ENCODE results near the gene HOXD12. TPM values are rescaled to one million over a fixed set of nuclear protein-coding genes. Genes with fewer than 3 reads are reported as not detected.

Gene HOXD12
- polyA plus RNA-seq, 1 donor from 2014 or later = not detected

DNA sequence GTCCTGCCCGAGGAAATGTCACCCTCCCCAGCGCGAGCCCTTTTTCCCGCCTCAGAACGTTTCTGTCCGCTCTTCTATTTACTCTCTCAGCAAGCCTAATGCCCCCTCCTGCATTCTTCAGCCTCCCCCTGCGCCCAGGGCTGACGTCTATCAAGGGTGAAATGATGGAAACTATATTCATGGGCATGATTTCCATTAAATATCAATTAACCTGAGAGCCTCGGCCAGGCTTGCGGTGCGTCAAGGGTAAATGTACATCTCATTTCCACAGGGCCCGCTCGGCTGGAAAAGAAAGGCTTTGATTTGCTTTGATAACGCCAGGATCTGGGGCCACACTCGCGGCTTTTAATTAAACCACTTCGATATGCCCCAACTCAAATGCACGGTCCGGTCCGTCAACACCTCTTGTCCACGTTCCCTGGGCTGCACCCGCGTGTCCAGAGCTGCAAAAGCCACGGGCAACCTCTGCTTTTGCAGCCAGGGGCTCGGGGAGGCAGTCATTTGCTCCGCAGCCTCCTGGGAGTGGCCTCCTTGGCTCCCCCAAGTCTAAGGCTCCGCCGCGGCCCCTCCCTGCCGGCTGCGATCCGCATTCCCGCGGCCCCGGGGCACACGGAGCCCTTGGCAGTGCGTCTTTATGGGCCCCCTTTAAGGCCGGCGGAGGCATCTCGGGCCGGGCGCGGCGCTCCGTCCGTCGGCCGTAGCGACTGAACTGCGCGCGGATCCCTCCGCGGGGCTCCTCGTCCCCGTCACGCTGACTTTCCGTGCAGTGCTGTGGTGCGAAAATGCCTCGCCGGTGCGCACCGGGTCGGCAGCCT lies 29.6 kb downstream of the HOXD12 start, which contains the start of gene HOXD8:
Gene HOXD8 (plus strand): TSS at position 724 of the 815 bp plus-strand sequence. CDS start 662 bp downstream, outside the sequence.
- Histone ChIP-seq H3F3A (ENCODE audit: insufficient read depth, low read length, poor library complexity, severe bottlenecking) (no peaks in the 10 kb centered on the region), H3K36me3 (ENCODE audit: insufficient read depth, low read length) (no peaks in the 10 kb centered on the region), H3K9ac (ENCODE audit: low read length) (no peak within 1 kb of the TSS), H3K27me3 (ENCODE audit: insufficient read depth, low read depth, low read length) (peaks cover 97% of the 10 kb centered on the region), H3K9me2 (ENCODE audit: insufficient read depth, low read length) (no peaks in the 10 kb centered on the region), H3K79me2 (replicated peaks; ENCODE audit: insufficient read depth, low read length) (no peaks in the 10 kb centered on the region), H3K4me2 (ENCODE audit: low read length) (no peak within 1 kb of the TSS), H2AFZ (ENCODE audit: low read depth, low read length) (no peak within 1 kb of the TSS), H3K27ac (ENCODE audit: low read length) (no peak within 1 kb of the TSS), H4K20me1 (ENCODE audit: insufficient read depth) (no peaks in the 10 kb centered on the region), H3K4me3 (ENCODE audit: low read length) (peak within 1 kb of the TSS; percentile 58), H3K9me3 (ENCODE audit: low read length) (no peaks in the 10 kb centered on the region)
- TF ChIP-seq SMC3 (conservative IDR thresholded peaks at IDR 0.05; ENCODE audit: poor library complexity) (no peak), POLR2AphosphoS5 (IDR thresholded peaks at IDR 0.05) (peak; percentile 7), CTCF (IDR thresholded peaks at IDR 0.05; ENCODE audit: poor library complexity, severe bottlenecking) (no peak), EZH2 (IDR thresholded peaks at IDR 0.05; ENCODE audit: borderline replicate concordance, insufficient read depth, low read length, poor library complexity, severe bottlenecking) (peak; percentile 40)
- TF ChIP-seq, protein P1, sequence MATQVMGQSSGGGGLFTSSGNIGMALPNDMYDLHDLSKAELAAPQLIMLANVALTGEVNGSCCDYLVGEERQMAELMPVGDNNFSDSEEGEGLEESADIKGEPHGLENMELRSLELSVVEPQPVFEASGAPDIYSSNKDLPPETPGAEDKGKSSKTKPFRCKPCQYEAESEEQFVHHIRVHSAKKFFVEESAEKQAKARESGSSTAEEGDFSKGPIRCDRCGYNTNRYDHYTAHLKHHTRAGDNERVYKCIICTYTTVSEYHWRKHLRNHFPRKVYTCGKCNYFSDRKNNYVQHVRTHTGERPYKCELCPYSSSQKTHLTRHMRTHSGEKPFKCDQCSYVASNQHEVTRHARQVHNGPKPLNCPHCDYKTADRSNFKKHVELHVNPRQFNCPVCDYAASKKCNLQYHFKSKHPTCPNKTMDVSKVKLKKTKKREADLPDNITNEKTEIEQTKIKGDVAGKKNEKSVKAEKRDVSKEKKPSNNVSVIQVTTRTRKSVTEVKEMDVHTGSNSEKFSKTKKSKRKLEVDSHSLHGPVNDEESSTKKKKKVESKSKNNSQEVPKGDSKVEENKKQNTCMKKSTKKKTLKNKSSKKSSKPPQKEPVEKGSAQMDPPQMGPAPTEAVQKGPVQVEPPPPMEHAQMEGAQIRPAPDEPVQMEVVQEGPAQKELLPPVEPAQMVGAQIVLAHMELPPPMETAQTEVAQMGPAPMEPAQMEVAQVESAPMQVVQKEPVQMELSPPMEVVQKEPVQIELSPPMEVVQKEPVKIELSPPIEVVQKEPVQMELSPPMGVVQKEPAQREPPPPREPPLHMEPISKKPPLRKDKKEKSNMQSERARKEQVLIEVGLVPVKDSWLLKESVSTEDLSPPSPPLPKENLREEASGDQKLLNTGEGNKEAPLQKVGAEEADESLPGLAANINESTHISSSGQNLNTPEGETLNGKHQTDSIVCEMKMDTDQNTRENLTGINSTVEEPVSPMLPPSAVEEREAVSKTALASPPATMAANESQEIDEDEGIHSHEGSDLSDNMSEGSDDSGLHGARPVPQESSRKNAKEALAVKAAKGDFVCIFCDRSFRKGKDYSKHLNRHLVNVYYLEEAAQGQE (IDR thresholded peaks at IDR 0.05; ENCODE audit: borderline replicate concordance) = no peak

DNA sequence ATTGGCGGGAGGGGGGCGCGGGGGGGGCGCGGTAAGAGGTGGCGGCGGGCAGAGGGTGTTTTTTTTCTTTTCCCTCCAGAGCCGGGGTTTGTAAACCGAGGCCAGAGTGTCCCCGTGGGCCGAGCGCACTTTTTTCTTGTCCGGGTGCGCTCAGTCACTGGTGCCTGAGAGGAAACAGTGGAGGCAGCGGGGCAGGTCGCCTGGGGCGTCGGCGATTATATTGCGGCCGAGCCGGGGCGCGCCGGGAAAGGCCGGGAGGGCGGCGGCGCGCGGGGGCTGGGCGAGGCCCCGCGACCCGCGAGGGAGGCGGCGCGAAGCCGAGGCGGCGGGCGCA lies 30.2 kb downstream of the HOXD12 start:
- no peaks in the 10 kb centered on the region for H3K79me2 ChIP-seq (replicated peaks; ENCODE audit: insufficient read depth, low read length)
- H3K27ac ChIP-seq (ENCODE audit: low read length) = no peak overlapping the region
- TF ChIP-seq POLR2AphosphoS5 (IDR thresholded peaks at IDR 0.05) (no peak), EP300 (conservative IDR thresholded peaks at IDR 0.05; ENCODE audit: poor library complexity, severe bottlenecking) (no peak), CTCF (IDR thresholded peaks at IDR 0.05; ENCODE audit: poor library complexity, severe bottlenecking) (no peak), SMC3 (conservative IDR thresholded peaks at IDR 0.05; ENCODE audit: poor library complexity) (no peak), EZH2 (IDR thresholded peaks at IDR 0.05; ENCODE audit: borderline replicate concordance, insufficient read depth, low read length, poor library complexity, severe bottlenecking) (no peak), RAD21 (conservative IDR thresholded peaks at IDR 0.05) (no peak), TAF1 (IDR thresholded peaks at IDR 0.05; ENCODE audit: low read depth) (no peak), MXI1 (conservative IDR thresholded peaks at IDR 0.05; ENCODE audit: poor library complexity, severe bottlenecking) (no peak)
- TF ChIP-seq, protein P1 (IDR thresholded peaks at IDR 0.05; ENCODE audit: borderline replicate concordance) = no peak
- peaks cover 97% of the 10 kb centered on the region for H3K27me3 ChIP-seq (ENCODE audit: insufficient read depth, low read depth, low read length)
- no peak overlapping the region for H3K4me2 ChIP-seq (ENCODE audit: low read length)
- H3K9me3 ChIP-seq (ENCODE audit: low read length) = no peaks in the 10 kb centered on the region
- H3K4me3 ChIP-seq (ENCODE audit: low read length) = peak overlapping the region; percentile 47
- no peaks in the 10 kb centered on the region for H3K9me2 ChIP-seq (ENCODE audit: insufficient read depth, low read length)
- no peak overlapping the region for H2AFZ ChIP-seq (ENCODE audit: low read depth, low read length)
- no peaks in the 10 kb centered on the region for H3F3A ChIP-seq (ENCODE audit: insufficient read depth, low read length, poor library complexity, severe bottlenecking)
- no peaks in the 10 kb centered on the region for H3K36me3 ChIP-seq (ENCODE audit: insufficient read depth, low read length)
- H4K20me1 ChIP-seq (ENCODE audit: insufficient read depth) = no peaks in the 10 kb centered on the region
- H3K9ac ChIP-seq (ENCODE audit: low read length) = no peak overlapping the region

Data from neural cell (in vitro differentiated cells).